GM23338 (cell line): ENCODE results near the gene LOC101059915.

Experiments
- CREB1 ChIP-seq: fragments of 250-450 bp; sonication (Bioruptor Pico); IDR thresholded peaks from 2 replicates; pipeline ENCODE4 v1.5.0; 2020; ENCODE audit warnings: low read depth, mild to moderate bottlenecking, moderate library complexity
- EZH2 ChIP-seq: fragments of 200-600 bp; sonication (generic); IDR thresholded peaks from one replicate; pipeline ENCODE4 v1.8.0; 2017; ENCODE audit warnings: antibody characterized with exemption, mild to moderate bottlenecking, low read depth; ENCODE audit not compliant: unreplicated experiment
- EZH2phosphoT487 ChIP-seq: fragments of 200-600 bp; sonication (generic); IDR thresholded peaks from one replicate; pipeline ENCODE4 v1.8.1; 2018; ENCODE audit warnings: antibody characterized with exemption; ENCODE audit not compliant: unreplicated experiment
- JUNB ChIP-seq: IDR thresholded peaks from one replicate; pipeline ENCODE4 v1.6.1; 2016; ENCODE audit warnings: antibody characterized with exemption; ENCODE audit not compliant: unreplicated experiment
- NANOG ChIP-seq: IDR thresholded peaks from 2 replicates; pipeline ENCODE4 v1.6.1; 2016; ENCODE audit warnings: antibody characterized with exemption, borderline replicate concordance
- POLR2AphosphoS5 ChIP-seq: IDR thresholded peaks from 2 replicates; pipeline ENCODE4 v1.6.1; 2016; ENCODE audit warnings: antibody characterized with exemption, low read depth
- STAT1 ChIP-seq: IDR thresholded peaks from one replicate; pipeline ENCODE4 v1.6.1; 2016; ENCODE audit warnings: antibody characterized with exemption; ENCODE audit not compliant: unreplicated experiment
- ZNF114 ChIP-seq: fragments of 250-450 bp; sonication (Bioruptor Pico); IDR thresholded peaks from 2 replicates; pipeline ENCODE4 v1.5.0; 2020; ENCODE audit warnings: mild to moderate bottlenecking, moderate library complexity
- TF ChIP-seq, protein P1 (sequence below), 2 experiments: fragments of 200-600 bp in 1 of 2; sonication (generic) in 1 of 2; conservative IDR thresholded peaks; 2 replicates each; pipeline versions ENCODE4 v1.5.1 to v1.6.1; 2016 to 2017; ENCODE audit warnings: antibody characterized with exemption in 2 of 2, low read depth in 2 of 2, mild to moderate bottlenecking in 2 of 2, moderate library complexity in 1 of 2
- TF ChIP-seq, protein P2 (sequence below): fragments of 250-450 bp; sonication (Bioruptor Pico); IDR thresholded peaks from 2 replicates; pipeline ENCODE4 v1.5.0; 2020; ENCODE audit warnings: mild to moderate bottlenecking, moderate library complexity
- TF ChIP-seq, protein P3 (sequence below): IDR thresholded peaks from 2 replicates; pipeline ENCODE4 v1.6.1; 2016; ENCODE audit warnings: antibody characterized with exemption
- TF ChIP-seq, protein P4 (sequence below): IDR thresholded peaks from one replicate; pipeline ENCODE4 v1.6.1; 2018; ENCODE audit warnings: antibody characterized with exemption; ENCODE audit not compliant: unreplicated experiment

DNA sequence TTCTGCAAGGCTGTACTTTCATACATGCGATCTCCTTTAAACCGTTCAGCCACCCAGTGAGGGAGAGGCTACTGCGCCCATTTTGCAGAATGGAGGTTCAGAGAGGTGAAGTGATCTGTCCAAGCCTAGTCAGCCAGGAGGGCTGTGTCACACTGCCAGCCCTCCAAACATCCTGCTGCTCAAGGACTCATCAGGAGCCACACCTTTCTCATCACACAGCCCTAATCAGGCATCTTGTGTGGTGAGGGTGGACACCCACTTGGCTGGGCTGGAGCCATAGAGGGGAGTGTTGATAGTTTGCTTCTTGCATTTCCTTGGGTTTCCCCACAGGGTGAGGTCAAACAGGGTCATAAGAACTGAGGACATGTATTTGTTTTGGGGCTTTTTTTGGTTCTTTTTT, 43.6 kb upstream of the LOC101059915 start:
- TF ChIP-seq, protein P1, sequence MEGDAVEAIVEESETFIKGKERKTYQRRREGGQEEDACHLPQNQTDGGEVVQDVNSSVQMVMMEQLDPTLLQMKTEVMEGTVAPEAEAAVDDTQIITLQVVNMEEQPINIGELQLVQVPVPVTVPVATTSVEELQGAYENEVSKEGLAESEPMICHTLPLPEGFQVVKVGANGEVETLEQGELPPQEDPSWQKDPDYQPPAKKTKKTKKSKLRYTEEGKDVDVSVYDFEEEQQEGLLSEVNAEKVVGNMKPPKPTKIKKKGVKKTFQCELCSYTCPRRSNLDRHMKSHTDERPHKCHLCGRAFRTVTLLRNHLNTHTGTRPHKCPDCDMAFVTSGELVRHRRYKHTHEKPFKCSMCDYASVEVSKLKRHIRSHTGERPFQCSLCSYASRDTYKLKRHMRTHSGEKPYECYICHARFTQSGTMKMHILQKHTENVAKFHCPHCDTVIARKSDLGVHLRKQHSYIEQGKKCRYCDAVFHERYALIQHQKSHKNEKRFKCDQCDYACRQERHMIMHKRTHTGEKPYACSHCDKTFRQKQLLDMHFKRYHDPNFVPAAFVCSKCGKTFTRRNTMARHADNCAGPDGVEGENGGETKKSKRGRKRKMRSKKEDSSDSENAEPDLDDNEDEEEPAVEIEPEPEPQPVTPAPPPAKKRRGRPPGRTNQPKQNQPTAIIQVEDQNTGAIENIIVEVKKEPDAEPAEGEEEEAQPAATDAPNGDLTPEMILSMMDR (conservative IDR thresholded peaks at IDR 0.05; ENCODE audit: low read depth in 2 of 2): no peak
- TF ChIP-seq, protein P2, sequence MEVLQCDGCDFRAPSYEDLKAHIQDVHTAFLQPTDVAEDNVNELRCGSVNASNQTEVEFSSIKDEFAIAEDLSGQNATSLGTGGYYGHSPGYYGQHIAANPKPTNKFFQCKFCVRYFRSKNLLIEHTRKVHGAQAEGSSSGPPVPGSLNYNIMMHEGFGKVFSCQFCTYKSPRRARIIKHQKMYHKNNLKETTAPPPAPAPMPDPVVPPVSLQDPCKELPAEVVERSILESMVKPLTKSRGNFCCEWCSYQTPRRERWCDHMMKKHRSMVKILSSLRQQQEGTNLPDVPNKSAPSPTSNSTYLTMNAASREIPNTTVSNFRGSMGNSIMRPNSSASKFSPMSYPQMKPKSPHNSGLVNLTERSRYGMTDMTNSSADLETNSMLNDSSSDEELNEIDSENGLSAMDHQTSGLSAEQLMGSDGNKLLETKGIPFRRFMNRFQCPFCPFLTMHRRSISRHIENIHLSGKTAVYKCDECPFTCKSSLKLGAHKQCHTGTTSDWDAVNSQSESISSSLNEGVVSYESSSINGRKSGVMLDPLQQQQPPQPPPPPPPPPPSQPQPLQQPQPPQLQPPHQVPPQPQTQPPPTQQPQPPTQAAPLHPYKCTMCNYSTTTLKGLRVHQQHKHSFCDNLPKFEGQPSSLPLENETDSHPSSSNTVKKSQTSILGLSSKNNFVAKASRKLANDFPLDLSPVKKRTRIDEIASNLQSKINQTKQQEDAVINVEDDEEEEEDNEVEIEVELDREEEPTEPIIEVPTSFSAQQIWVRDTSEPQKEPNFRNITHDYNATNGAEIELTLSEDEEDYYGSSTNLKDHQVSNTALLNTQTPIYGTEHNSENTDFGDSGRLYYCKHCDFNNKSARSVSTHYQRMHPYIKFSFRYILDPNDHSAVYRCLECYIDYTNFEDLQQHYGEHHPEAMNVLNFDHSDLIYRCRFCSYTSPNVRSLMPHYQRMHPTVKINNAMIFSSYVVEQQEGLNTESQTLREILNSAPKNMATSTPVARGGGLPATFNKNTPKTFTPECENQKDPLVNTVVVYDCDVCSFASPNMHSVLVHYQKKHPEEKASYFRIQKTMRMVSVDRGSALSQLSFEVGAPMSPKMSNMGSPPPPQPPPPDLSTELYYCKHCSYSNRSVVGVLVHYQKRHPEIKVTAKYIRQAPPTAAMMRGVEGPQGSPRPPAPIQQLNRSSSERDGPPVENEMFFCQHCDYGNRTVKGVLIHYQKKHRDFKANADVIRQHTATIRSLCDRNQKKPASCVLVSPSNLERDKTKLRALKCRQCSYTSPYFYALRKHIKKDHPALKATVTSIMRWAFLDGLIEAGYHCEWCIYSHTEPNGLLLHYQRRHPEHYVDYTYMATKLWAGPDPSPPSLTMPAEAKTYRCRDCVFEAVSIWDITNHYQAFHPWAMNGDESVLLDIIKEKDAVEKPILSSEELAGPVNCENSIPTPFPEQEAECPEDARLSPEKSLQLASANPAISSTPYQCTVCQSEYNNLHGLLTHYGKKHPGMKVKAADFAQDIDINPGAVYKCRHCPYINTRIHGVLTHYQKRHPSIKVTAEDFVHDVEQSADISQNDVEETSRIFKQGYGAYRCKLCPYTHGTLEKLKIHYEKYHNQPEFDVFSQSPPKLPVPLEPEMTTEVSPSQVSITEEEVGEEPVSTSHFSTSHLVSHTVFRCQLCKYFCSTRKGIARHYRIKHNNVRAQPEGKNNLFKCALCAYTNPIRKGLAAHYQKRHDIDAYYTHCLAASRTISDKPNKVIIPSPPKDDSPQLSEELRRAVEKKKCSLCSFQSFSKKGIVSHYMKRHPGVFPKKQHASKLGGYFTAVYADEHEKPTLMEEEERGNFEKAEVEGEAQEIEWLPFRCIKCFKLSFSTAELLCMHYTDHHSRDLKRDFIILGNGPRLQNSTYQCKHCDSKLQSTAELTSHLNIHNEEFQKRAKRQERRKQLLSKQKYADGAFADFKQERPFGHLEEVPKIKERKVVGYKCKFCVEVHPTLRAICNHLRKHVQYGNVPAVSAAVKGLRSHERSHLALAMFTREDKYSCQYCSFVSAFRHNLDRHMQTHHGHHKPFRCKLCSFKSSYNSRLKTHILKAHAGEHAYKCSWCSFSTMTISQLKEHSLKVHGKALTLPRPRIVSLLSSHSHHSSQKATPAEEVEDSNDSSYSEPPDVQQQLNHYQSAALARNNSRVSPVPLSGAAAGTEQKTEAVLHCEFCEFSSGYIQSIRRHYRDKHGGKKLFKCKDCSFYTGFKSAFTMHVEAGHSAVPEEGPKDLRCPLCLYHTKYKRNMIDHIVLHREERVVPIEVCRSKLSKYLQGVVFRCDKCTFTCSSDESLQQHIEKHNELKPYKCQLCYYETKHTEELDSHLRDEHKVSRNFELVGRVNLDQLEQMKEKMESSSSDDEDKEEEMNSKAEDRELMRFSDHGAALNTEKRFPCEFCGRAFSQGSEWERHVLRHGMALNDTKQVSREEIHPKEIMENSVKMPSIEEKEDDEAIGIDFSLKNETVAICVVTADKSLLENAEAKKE (CRISPR knock-in tag): no peak
- TF ChIP-seq POLR2AphosphoS5: no peak
- TF ChIP-seq, protein P3, sequence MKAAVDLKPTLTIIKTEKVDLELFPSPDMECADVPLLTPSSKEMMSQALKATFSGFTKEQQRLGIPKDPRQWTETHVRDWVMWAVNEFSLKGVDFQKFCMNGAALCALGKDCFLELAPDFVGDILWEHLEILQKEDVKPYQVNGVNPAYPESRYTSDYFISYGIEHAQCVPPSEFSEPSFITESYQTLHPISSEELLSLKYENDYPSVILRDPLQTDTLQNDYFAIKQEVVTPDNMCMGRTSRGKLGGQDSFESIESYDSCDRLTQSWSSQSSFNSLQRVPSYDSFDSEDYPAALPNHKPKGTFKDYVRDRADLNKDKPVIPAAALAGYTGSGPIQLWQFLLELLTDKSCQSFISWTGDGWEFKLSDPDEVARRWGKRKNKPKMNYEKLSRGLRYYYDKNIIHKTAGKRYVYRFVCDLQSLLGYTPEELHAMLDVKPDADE: no peak
- TF ChIP-seq JUNB: no peak
- no peak for TF ChIP-seq EZH2
- TF ChIP-seq, protein P4, sequence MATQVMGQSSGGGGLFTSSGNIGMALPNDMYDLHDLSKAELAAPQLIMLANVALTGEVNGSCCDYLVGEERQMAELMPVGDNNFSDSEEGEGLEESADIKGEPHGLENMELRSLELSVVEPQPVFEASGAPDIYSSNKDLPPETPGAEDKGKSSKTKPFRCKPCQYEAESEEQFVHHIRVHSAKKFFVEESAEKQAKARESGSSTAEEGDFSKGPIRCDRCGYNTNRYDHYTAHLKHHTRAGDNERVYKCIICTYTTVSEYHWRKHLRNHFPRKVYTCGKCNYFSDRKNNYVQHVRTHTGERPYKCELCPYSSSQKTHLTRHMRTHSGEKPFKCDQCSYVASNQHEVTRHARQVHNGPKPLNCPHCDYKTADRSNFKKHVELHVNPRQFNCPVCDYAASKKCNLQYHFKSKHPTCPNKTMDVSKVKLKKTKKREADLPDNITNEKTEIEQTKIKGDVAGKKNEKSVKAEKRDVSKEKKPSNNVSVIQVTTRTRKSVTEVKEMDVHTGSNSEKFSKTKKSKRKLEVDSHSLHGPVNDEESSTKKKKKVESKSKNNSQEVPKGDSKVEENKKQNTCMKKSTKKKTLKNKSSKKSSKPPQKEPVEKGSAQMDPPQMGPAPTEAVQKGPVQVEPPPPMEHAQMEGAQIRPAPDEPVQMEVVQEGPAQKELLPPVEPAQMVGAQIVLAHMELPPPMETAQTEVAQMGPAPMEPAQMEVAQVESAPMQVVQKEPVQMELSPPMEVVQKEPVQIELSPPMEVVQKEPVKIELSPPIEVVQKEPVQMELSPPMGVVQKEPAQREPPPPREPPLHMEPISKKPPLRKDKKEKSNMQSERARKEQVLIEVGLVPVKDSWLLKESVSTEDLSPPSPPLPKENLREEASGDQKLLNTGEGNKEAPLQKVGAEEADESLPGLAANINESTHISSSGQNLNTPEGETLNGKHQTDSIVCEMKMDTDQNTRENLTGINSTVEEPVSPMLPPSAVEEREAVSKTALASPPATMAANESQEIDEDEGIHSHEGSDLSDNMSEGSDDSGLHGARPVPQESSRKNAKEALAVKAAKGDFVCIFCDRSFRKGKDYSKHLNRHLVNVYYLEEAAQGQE: no peak
- no peak for TF ChIP-seq EZH2phosphoT487
- TF ChIP-seq NANOG: no peak
- TF ChIP-seq STAT1: no peak
- TF ChIP-seq ZNF114 (CRISPR knock-in tag): no peak
- no peak for TF ChIP-seq CREB1 (CRISPR knock-in tag)
